ENCODE measurements around the gene TSPAN14. TPM values are rescaled to one million over a fixed set of nuclear protein-coding genes. Genes with fewer than 3 reads are reported as not detected.

TSPAN14 gene
- total and polyA plus RNA-seq, 2 of the 13 experiments (the other 11 are each of a cell fraction or from before 2014, with no cell fraction given) = 24.1 to 80.6 TPM

DNA sequence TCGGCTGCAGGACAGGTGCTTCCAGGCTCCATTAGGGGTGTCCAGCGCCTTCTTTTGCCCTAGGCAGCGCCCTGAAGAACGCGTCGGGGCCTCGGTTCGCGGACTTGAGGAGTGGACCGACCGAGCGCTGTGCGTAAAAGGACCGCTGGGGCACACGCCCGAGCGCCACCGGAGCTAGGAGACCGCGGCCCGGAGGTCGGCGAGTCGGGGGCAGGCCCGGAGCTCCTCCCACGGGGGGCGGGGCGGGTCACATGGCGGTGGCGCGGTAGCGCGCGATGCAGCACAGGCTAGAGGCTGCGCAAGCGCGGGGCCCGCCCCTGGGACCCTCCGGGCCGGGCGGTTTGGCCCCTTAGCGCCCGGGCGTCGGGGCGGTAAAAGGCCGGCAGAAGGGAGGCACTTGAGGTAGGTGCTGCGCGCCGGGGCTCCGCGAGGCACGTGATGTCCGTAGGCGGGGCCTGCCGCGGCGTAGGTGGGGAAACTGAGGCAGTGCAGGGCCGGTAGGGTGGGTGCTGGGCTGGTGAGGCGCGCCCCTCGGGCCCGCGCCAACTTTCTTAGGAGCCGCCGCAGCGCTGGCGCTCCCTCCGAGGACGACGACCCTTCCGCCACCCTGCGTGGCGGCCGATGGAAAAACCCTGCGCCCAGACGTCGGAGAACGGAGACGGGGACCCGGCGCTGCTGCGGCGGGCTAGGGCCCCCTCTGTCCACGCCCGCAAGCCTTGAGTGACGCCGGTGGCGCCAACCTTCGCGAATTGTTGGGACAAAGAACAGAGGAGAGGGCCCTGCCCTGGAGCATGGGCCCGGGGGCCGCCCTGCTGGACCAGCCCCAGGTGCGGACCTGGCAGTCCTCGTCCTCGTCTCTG lies 45.6 kb upstream of the TSPAN14 start, which contains the start of gene PRXL2A (continued):
- TF ChIP-seq, protein P1, sequence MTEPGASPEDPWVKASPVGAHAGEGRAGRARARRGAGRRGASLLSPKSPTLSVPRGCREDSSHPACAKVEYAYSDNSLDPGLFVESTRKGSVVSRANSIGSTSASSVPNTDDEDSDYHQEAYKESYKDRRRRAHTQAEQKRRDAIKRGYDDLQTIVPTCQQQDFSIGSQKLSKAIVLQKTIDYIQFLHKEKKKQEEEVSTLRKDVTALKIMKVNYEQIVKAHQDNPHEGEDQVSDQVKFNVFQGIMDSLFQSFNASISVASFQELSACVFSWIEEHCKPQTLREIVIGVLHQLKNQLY (CRISPR knock-in tag; IDR thresholded peaks at IDR 0.05) = peak; percentile 21; the same call in 1 of the 2 replicates
- TF ChIP-seq ZNF768 (CRISPR knock-in tag; IDR thresholded peaks at IDR 0.05) = peak; percentile 7; the same call in 1 of the 2 replicates
- no peak for TF ChIP-seq GMEB1 (CRISPR knock-in tag; IDR thresholded peaks at IDR 0.05; ENCODE audit: borderline replicate concordance)
- TF ChIP-seq HINFP (CRISPR knock-in tag; IDR thresholded peaks at IDR 0.05; ENCODE audit: low read depth) = peak; percentile 72; the same call in 1 of the 2 replicates
- TF ChIP-seq ZNF18 (CRISPR knock-in tag; IDR thresholded peaks at IDR 0.05; ENCODE audit: insufficient replicate concordance) = peak; percentile 5
- TF ChIP-seq BRD4 (CRISPR knock-in tag; IDR thresholded peaks at IDR 0.05) = peak; percentile 89
- TF ChIP-seq FOXO4 (CRISPR knock-in tag; conservative IDR thresholded peaks at IDR 0.05) = no peak
- TF ChIP-seq, protein P2, sequence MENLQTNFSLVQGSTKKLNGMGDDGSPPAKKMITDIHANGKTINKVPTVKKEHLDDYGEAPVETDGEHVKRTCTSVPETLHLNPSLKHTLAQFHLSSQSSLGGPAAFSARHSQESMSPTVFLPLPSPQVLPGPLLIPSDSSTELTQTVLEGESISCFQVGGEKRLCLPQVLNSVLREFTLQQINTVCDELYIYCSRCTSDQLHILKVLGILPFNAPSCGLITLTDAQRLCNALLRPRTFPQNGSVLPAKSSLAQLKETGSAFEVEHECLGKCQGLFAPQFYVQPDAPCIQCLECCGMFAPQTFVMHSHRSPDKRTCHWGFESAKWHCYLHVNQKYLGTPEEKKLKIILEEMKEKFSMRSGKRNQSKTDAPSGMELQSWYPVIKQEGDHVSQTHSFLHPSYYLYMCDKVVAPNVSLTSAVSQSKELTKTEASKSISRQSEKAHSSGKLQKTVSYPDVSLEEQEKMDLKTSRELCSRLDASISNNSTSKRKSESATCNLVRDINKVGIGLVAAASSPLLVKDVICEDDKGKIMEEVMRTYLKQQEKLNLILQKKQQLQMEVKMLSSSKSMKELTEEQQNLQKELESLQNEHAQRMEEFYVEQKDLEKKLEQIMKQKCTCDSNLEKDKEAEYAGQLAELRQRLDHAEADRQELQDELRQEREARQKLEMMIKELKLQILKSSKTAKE (CRISPR knock-in tag; IDR thresholded peaks at IDR 0.05; ENCODE audit: borderline replicate concordance) = peak; percentile 49; the same call in 1 of the 2 replicates
- peak; percentile 92 for TF ChIP-seq PHF8 (CRISPR knock-in tag; IDR thresholded peaks at IDR 0.05)
- peak; percentile 83 for TF ChIP-seq SP5 (CRISPR knock-in tag; IDR thresholded peaks at IDR 0.05; ENCODE audit: borderline replicate concordance, low read depth)
- TF ChIP-seq MXD4 (CRISPR knock-in tag; IDR thresholded peaks at IDR 0.05) = peak; percentile 67; the same call in 1 of the 2 replicates
- no peak for TF ChIP-seq ZNF12 (CRISPR knock-in tag; IDR thresholded peaks at IDR 0.05)
- peak; percentile 71; the same call in 1 of the 2 replicates for TF ChIP-seq ZBTB25 (CRISPR knock-in tag; IDR thresholded peaks at IDR 0.05)
- TF ChIP-seq ZNF446 (CRISPR knock-in tag; IDR thresholded peaks at IDR 0.05) = 0 out of 2 replicates have a peak, but pooled peaks have one; percentile 34
- TF ChIP-seq SKI (IDR thresholded peaks at IDR 0.05; ENCODE audit: partially characterized antibody) = no peak
- no peak for TF ChIP-seq BCL6 (CRISPR knock-in tag; IDR thresholded peaks at IDR 0.05)
